IMR-90 (cell line): Measurements from ENCODE around the gene NTRK2. TPM values are rescaled to one million over a fixed set of nuclear protein-coding genes. Genes with fewer than 3 reads are reported as not detected.

Experiments
- ATAC-seq: fragments of 200-7000 bp; cut with Tn5 transposase; 2 replicates; pipeline ENCODE4 v1.9.1; 2020; ENCODE audit warnings: low read depth, mild to moderate bottlenecking, moderate library complexity
- BruUV-seq: library from RNA; stranded (reverse); fragments of 400-500 nt; replicated peaks from 2 replicates; lab custom pipeline; 2021; lab: Mats Ljungman, UMichigan
- CTCF ChIA-PET: fragments of 300-600 bp; formaldehyde crosslinking; extraction: SDS; loops from one replicate; lab custom pipeline; 2021; ENCODE audit warnings: antibody characterized with exemption; lab: Yijun Ruan, JAX
- POLR2A ChIA-PET: fragments of 300-600 bp; sonication (Branson Sonifier 250); formaldehyde crosslinking; loops from one replicate; lab custom pipeline; 2022; ENCODE audit warnings: antibody characterized with exemption; ENCODE audit not compliant: unreplicated experiment; lab: Charles Lee
- DNase-seq: peaks from one replicate; pipeline ENCODE4 v3.0.0; 2013
- H2AFZ ChIP-seq: replicated peaks from 2 replicates; pipeline ENCODE3; 2013; ENCODE audit warnings: low read length, mild to moderate bottlenecking; ENCODE audit not compliant: poor library complexity
- H2AK5ac ChIP-seq: 2 replicates; pipeline ENCODE4 v1.6.1; 2013; ENCODE audit warnings: low read depth, low read length, inconsistent platforms
- H2AK9ac ChIP-seq: replicated peaks from 2 replicates; pipeline ENCODE3; 2013; ENCODE audit warnings: mild to moderate bottlenecking, low read depth, low read length, moderate library complexity; ENCODE audit not compliant: poor library complexity
- H2BK120ac ChIP-seq: 2 replicates; pipeline ENCODE4 v1.6.1; 2013; ENCODE audit warnings: low read depth, low read length, inconsistent platforms
- H2BK15ac ChIP-seq: 3 replicates; pipeline ENCODE4 v1.6.1; 2013; ENCODE audit warnings: low read depth, low read length, inconsistent platforms
- H2BK20ac ChIP-seq: 2 replicates; pipeline ENCODE4 v1.6.1; 2013; ENCODE audit warnings: low read depth, mild to moderate bottlenecking, inconsistent platforms, low read length, moderate library complexity
- H2BK5ac ChIP-seq: 2 replicates; pipeline ENCODE4 v1.6.1; 2013; ENCODE audit warnings: mild to moderate bottlenecking, low read depth, low read length, inconsistent platforms; ENCODE audit not compliant: poor library complexity, severe bottlenecking
- H3K14ac ChIP-seq: replicated peaks from 2 replicates; pipeline ENCODE4 v1.6.1; 2013; ENCODE audit warnings: low read depth, low read length, inconsistent platforms
- H3K18ac ChIP-seq: 2 replicates; pipeline ENCODE4 v1.6.1; 2013; ENCODE audit warnings: low read depth, low read length, control low read depth
- H3K23ac ChIP-seq: 2 replicates; pipeline ENCODE4 v1.6.1; 2013; ENCODE audit warnings: low read depth, low read length, inconsistent platforms
- H3K27ac ChIP-seq: 2 replicates; pipeline ENCODE4 v1.5.1; 2013; ENCODE audit warnings: mild to moderate bottlenecking, control low read depth, low read length; ENCODE audit not compliant: insufficient read depth
- H3K27me3 ChIP-seq: 2 replicates; pipeline ENCODE4 v1.6.1; 2013; ENCODE audit warnings: low read length; ENCODE audit not compliant: control insufficient read depth, insufficient read depth
- H3K36me3 ChIP-seq: 2 replicates; pipeline ENCODE4 v1.6.1; 2013; ENCODE audit warnings: low read length, mixed read lengths; ENCODE audit not compliant: control insufficient read depth, insufficient read depth
- H3K4ac ChIP-seq: 2 replicates; pipeline ENCODE4 v1.6.1; 2013; ENCODE audit warnings: low read depth, low read length, inconsistent platforms
- H3K4me1 ChIP-seq: 2 replicates; pipeline ENCODE4 v1.6.1; 2013; ENCODE audit warnings: low read length, mixed read lengths; ENCODE audit not compliant: control insufficient read depth, insufficient read depth
- H3K4me2 ChIP-seq: 2 replicates; pipeline ENCODE4 v1.6.1; 2013; ENCODE audit warnings: low read depth, mild to moderate bottlenecking, control low read depth, low read length, moderate library complexity
- H3K4me3 ChIP-seq: 2 replicates; pipeline ENCODE4 v1.5.1; 2013; ENCODE audit warnings: low read depth, mild to moderate bottlenecking, control low read depth, low read length, moderate library complexity; ENCODE audit not compliant: insufficient read depth
- H3K56ac ChIP-seq: 2 replicates; pipeline ENCODE4 v1.6.1; 2013; ENCODE audit warnings: low read length, inconsistent platforms; ENCODE audit not compliant: insufficient read depth; ENCODE audit errors: extremely low read depth
- H3K79me1 ChIP-seq, 2 experiments: 2 replicates each; pipeline ENCODE4 v1.6.1; 2013; ENCODE audit warnings: low read length in 2 of 2, inconsistent platforms in 1 of 2, low read depth in 1 of 2
- H3K9ac ChIP-seq: 2 replicates; pipeline ENCODE4 v1.6.1; 2013; ENCODE audit warnings: low read depth, low read length, control low read depth
- H3K9me1 ChIP-seq: 2 replicates; pipeline ENCODE4 v1.6.1; 2013; ENCODE audit warnings: low read length, inconsistent platforms; ENCODE audit not compliant: insufficient read depth
- H3K9me3 ChIP-seq: 2 replicates; pipeline ENCODE4 v1.6.1; 2013; ENCODE audit warnings: low read length; ENCODE audit not compliant: control insufficient read depth, insufficient read depth
- H4K20me1 ChIP-seq: 2 replicates; pipeline ENCODE4 v1.6.1; 2013; ENCODE audit warnings: low read length, inconsistent platforms; ENCODE audit not compliant: insufficient read depth
- H4K5ac ChIP-seq: 2 replicates; pipeline ENCODE4 v1.6.1; 2013; ENCODE audit warnings: mild to moderate bottlenecking, low read depth, low read length, control low read depth
- H4K8ac ChIP-seq, 2 experiments: 2 replicates each; pipeline ENCODE4 v1.6.1; 2013; ENCODE audit warnings: low read depth in 2 of 2, low read length in 2 of 2, control low read depth in 1 of 2, inconsistent platforms in 1 of 2
- H4K91ac ChIP-seq: 2 replicates; pipeline ENCODE4 v1.6.1; 2013; ENCODE audit warnings: low read depth, low read length, inconsistent platforms; ENCODE audit not compliant: insufficient read depth
- CHD1 ChIP-seq: IDR thresholded peaks from 2 replicates; pipeline ENCODE4 v1.6.1; 2012; ENCODE audit warnings: low read depth, low read length, improper control_type of control experiment
- RCOR1 ChIP-seq: IDR thresholded peaks from 2 replicates; pipeline ENCODE4 v1.6.1; 2012; ENCODE audit warnings: mild to moderate bottlenecking, low read length, improper control_type of control experiment; ENCODE audit not compliant: insufficient replicate concordance
- WGBS, 2 experiments: methylation state at CpG; one replicate each; pipeline versions ENCODE4 v1.1.5 to v1.1.7; 2013; ENCODE audit warnings: missing lambda C conversion rate in 2 of 2; ENCODE audit not compliant: insufficient read length in 1 of 2; ENCODE audit errors: extremely low coverage in 2 of 2; 5-methylcytosine and 5-hydroxymethylcytosine counted together
- dilution Hi-C: fragments of 300-500 bp; cut with HindIII; formaldehyde crosslinking; loops from one replicate; pipeline ENCODE4 v1.14.3; 2018; ENCODE audit warnings: low sequenced_read_pairs; ENCODE audit not compliant: unreplicated experiment
- in situ Hi-C: fragments of 300-500 bp; cut with MboI; formaldehyde crosslinking; loops from 3 replicates; pipeline ENCODE4 v1.14.3; 2019; ENCODE audit warnings: low sequenced_read_pairs, inconsistent platforms, mixed read lengths
- intact Hi-C: fragments of 100-400 bp; cut with micrococcal nuclease; formaldehyde crosslinking; loops from 2 replicates; pipeline ENCODE4 v1.10.0; 2022
- polyA plus RNA-seq, 3 experiments: library from polyadenylated mRNA; depleted of rRNA; stranded (reverse); fragments of >200 nt; gene quantifications; 2 replicates each; pipeline ENCODE4 v1.2.3, GENCODE V29; 2012; ENCODE audit warnings: low replicate concordance in 1 of 3
- total RNA-seq: library from RNA; depleted of rRNA; stranded (reverse); fragments of >200 nt; gene quantifications from 2 replicates; pipeline ENCODE4 v1.2.3, GENCODE V29; 2012

The NTRK2 gene
- total and polyA plus RNA-seq, 2 of the 4 experiments (the other 2 are of a cell fraction), result under 0.01 to 0.02 TPM

- Histone ChIP-seq H3K4me1 (no peaks in the 10 kb centered on the region), H3K27me3 (no peaks in the 10 kb centered on the region), H2AK9ac (no peak overlapping the region), H2BK15ac (no peak overlapping the region), H4K91ac (no peak overlapping the region), H2BK20ac (no peak overlapping the region), H3K14ac (no peak overlapping the region), H3K56ac (no peak overlapping the region), H3K79me1 (no peaks in the 10 kb centered on the region), H2AFZ (no peak overlapping the region), H4K20me1 (no peaks in the 10 kb centered on the region), H3K27ac (no peak overlapping the region), H3K18ac (no peak overlapping the region), H3K4me2 (no peak overlapping the region), H3K9me3 (peaks cover 21% of the 10 kb centered on the region), H3K9ac (no peak overlapping the region), H2BK120ac (no peak overlapping the region), H3K4ac (no peak overlapping the region), H3K9me1 (no peaks in the 10 kb centered on the region), H3K36me3 (no peaks in the 10 kb centered on the region), H2BK5ac (no peak overlapping the region), H4K8ac (no peak overlapping the region), H2AK5ac (no peak overlapping the region), H3K23ac (no peak overlapping the region), H3K4me3 (no peak overlapping the region), H4K5ac (no peak overlapping the region)
- intact Hi-C loops (no loop called here), dilution Hi-C loops (no loop called here), in situ Hi-C loops (no loop called here)
- ATAC-seq (no peak), DNase-seq (no peak)
- POLR2A ChIA-PET, result no interaction called here
- CTCF ChIA-PET, result no interaction called here
- no TSS peak for BruUV-seq
- WGBS, 2 experiments, result 0% methylated on average over 1 of the region's 1 CpG; no CpG with 5 or more reads in 1 of the 2 experiments
- TF ChIP-seq CHD1 (no peak), RCOR1 (no peak)
Observed at GRCh38 chr9:84993105-84993504, 323.6 kb downstream of the NTRK2 start.
